Suppressor macrophage treated with lipopolysaccharide for 4 hours (primary cell): ENCODE data around the gene IER5.
"Not testable (repeated sequence)": the region's sequence is repeated elsewhere in the genome, so short reads cannot be mapped to it uniquely, and the experiment has no call there.

Experiments
- DNase-seq: peaks from one replicate; pipeline ENCODE4 v3.0.0-alpha.2; 2020

Gene IER5

DNA sequence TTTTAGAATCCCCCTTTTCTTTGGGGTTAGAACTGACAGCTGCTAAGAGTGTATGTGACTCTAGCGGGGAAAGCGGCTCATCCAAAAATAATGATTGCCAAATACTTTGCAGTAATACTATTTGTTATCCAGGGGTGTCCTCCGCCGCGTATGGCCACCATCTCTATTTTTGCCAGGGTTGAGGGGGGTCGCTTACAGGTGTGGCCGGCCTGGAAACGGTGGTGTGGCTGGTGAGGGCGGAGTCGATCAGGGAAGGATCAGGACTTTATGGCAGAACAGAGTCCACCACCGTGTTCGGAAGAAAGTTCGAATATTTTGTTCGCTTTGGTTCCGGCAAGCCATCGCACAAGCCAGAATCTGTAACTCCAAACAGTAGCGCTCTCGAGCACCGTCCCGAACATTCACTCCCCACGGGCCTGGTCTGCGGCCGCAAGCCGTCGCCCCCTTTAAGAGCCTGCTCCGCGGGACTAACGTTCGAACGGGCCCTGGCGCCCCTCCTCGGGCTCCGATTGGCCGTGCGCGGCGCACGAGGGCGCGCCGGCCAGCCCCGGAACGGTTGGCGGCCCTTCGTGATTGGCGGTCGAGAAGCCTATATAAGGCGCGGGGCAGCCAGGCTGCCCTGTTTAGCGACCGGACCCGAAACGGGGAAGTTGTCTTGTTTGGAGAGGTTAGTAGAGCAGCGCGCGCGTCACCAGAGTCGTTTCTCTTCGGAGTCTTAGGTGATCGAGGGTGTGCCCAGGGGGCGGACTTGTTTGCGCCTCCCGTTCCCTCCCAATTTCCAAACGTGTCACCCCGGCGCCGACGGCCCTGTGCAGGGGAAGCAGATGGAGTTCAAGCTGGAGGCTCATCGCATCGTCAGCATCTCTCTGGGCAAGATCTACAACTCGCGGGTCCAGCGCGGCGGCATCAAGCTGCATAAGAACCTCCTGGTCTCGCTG lies at the start of gene IER5:
IER5 (plus strand) TSS at position 622 of the 938 bp plus-strand sequence; CDS start at position 825, 203 bp downstream.
- DNase-seq, result peak; percentile 99

DNA sequence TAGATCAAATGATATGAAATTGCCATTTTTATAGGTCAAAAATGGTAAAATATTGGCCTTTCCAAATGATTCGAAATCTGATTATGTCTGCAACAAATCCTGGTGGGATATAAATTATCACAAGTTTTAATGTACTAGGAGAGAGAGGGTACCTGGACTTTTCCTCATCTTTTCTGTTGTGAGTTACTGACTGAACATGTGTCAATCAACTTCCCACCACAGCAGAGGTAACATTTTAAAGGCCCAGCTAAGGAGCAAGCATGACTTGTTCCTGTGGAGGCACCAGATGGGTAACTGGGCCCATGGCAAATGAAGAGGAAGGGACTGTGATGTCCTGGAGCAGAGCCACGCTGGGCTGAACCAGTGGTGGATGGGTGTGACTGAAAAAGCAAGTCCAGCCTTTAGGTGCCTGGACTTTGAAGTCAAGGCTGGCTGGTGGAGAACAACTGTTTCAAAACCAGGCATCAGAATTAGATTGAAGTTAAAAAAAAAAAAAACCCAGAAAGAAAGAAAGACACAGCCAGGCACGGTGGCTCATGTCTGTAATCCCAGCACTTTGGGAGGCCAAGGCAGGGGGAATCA lies 48.1 kb upstream of the IER5 start:
- DNase-seq, result no peak

DNA sequence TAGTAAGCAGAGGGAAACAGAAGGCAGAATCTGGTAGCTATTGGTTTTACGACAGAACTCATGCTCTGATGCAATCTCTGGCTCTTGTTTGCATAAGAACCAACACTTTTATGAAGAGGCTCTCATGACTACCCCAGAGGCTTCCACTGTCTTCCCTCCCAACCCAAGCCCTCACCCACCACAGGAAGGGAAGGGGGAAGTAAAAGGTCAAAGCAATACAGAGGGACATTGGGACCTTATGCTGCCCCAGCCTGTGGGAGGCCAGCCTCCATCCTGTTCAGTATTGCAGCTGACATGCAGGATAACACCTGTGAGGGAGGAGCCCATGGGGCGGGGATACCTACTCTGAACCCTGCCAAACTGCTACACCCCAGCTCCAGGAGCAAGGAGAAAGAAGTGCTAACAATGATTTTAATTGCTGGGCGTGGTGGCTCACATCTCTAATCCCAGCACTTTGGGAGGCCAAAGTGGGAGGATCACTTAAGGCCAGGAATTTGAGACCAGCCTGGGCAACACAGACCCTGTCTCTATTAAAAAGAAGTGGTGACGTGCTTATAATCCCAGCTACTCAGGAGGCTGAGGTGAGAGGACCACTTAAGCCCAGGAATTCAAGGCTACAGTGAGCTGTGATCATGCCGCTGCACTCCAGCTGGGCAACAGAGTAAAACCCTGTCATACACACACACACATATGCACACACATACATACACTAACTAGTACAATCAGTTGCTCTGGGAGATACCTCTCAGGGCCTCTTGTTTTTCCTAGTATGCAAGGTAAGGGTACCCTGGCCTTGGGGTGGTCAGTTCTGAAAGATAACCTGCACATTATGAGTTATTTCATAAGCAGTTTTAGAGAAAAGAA lies 45.2 kb upstream of the IER5 start:
- peak; percentile 89 for DNase-seq

DNA sequence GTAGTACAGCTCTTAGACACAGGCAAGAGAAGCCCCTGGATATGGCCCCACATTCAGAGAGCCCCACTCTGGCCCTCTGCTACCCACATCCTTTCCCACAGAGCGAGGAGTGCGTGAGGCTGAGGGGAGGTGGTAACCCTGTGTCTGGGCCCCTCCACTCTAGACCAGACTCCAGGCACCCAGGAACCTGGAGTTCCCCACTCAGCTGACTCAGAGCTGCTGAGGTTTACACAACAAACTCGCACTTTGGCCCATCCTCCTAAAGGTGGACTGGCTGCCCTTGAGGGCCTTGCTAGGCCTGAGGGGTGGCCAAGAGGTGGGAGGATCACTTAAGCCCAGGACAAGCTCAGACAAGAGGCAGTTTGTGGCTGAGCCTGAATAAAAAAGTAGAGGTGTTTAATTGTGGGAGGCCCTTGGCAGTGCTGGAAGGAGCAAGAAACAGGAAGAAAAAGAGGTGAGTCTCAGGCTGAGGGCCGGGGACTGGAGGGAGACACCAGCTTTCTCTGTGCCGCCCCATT lies 44.0 kb upstream of the IER5 start:
- DNase-seq, result peak; percentile 68

DNA sequence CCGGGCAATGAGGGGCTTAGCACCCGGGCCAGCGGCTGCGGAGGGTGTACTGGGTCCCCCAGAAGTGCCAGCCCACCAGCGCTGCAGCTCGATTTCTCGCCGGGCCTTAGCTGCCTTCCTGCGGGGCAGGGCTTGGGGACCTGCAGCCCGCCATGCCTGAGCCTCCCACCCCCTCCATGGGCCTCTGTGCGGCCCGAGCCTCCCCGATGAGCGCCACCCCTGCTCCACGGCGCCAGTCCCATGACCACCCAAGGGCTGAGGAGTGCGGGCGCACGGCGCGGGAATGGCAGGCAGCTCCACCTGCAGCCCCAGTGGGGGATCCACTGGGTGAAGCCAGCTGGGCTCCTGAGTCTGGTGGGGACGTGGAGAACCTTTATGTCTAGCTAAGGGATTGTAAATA lies 42.6 kb upstream of the IER5 start:
- DNase-seq, result not testable (repeated sequence)

DNA sequence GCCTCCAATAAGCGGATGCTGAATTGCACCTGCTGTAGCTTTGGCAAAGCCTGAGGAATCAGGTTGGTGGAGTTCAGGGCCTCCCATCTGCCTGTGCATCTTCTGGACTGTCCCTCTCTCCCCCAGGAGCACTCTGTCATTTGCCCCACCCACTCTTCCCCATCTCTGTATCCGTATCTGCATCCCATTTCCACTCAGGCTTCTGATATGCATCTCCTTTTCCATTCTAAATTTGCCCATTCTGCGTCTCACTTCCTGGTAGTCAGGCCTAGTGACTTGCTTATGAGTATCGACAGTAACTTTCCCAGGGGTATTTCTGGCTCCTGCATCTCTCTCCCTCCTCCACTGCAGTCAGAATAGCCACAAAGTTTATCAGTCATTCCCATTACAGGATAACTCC lies 39.1 kb upstream of the IER5 start:
- DNase-seq, result no peak

DNA sequence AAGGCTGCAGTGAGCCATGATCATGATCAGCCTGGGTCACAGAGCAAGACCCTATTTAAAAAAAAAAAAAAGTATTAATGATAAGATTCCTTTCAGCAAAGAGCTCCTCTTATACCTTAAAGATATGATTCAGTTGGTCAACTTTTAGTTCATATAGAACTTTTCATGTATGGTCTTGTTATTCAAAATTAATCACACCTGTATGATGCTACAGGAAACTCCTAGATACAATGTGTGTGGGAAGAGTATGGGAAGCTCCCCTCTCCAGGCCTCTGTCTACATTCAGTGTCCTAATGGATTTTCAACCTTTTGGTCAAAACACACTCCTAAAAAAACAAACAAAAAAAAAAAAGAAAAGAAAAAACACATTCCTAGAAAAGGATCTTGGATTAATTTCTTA lies 37.6 kb upstream of the IER5 start:
- no peak for DNase-seq

DNA sequence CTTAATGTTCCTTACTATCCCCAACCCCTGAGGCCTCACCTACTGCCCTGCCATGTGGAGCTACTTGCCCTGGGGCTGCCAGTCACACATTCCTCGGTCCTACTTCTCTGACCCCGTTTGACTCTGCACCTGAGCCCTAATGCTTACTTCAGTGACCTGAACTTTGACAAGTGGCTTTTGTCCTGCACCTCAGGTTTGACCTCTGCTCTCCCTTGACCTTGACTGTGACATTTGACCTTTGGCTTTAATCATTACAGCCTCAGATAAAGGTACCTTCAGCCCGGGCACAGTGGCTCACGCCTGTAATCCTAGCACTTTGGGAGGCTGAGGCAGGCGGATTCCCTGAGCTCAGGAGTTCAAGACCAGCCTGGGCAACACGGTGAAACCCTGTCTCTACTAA lies 31.9 kb upstream of the IER5 start:
- DNase-seq, result no peak

DNA sequence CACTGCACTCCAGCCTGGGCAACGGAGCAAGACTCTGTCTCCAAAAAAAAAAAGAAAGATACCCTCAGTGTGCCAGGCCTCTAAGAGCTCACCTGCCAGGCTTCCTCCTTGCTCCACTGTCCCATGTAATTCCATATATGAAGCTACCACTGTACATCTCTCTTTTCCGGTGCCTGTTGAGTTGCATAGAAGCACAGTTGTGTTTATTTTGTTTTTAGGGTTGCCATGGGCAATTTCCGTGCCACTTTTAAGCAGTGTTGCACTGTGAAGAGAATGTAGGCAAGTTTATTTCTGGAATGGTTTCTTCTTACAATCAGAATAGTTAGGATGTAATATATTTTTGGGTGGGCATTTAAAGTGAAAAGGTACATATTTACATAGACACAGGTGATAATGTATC lies 31.4 kb upstream of the IER5 start:
- DNase-seq, result no peak

DNA sequence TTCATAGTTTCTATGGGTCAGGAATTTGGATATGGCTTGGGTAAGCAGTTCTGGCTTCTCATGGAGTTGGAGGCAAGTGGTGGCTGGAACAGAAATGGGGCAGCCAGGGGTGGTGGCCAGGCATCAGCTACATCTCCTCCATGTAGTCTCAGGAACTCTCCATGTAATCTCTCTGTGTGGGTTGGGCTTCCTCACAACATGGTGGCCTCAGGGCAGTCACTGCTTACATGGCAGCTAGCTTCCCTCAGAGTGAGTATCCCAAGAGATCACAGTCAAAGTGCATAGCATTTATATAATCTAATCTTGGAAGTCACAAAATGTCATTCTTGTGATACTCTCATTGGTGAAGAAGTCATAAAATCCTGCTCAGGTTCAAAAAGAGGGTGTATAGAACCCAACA lies 29.1 kb upstream of the IER5 start:
- no peak for DNase-seq

DNA sequence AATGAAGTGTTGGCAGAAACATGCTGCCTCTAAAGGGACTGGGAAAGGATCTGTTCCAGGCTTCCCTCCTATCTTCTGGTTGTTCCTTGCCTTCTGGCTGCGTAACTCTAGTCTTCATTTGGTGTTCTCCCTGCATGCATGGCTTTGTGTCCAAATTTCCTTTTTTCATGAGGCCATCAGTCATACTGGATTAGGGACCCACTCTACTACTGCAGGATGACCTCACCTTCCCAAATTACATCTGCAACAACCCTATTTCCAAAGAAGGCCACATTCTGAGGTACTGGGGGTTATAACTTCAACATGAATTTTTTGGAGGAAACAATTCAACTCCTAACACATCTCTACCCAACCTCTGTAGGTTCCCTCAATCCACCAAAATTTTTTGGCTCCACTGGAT lies 28.4 kb upstream of the IER5 start:
- DNase-seq, result peak; percentile 39

DNA sequence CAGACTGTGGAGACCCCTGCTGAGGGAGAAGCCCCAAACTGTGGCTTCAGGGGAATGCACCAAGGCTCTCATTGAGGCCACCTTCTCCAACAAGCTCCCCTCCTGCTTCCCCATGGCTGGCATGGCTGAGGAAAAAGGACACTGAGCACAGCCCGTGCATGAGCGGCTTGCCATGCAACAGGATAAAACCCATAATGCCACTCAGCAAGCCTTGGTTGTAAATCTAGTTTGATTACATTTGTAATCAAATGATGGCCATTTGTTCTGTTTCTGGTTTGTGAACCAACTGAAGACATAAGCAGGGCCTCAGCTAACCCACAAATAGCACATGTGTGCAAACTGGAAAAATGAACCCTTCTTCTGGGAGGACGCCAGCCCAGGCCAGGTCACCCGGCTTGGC lies 27.6 kb upstream of the IER5 start:
- DNase-seq, result not testable (repeated sequence)

DNA sequence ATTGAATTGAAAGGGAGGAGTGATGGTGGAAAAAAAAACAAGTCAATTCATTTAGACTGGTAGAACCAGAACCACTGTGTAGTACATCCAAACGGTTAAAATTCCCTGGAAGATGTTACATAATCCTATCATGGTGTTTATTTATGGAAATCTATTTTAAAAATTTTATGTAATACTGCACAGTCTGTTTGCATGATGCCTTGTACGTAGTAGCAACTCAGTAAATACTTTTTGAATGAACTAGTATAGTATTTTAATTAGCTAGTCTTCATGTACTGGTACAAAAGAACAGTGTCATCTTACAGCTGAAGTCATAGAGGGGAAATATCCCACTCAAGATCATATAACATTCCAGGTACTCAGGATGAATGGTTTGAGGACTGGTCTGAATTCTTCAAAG lies 27.0 kb upstream of the IER5 start:
- DNase-seq, result no peak

DNA sequence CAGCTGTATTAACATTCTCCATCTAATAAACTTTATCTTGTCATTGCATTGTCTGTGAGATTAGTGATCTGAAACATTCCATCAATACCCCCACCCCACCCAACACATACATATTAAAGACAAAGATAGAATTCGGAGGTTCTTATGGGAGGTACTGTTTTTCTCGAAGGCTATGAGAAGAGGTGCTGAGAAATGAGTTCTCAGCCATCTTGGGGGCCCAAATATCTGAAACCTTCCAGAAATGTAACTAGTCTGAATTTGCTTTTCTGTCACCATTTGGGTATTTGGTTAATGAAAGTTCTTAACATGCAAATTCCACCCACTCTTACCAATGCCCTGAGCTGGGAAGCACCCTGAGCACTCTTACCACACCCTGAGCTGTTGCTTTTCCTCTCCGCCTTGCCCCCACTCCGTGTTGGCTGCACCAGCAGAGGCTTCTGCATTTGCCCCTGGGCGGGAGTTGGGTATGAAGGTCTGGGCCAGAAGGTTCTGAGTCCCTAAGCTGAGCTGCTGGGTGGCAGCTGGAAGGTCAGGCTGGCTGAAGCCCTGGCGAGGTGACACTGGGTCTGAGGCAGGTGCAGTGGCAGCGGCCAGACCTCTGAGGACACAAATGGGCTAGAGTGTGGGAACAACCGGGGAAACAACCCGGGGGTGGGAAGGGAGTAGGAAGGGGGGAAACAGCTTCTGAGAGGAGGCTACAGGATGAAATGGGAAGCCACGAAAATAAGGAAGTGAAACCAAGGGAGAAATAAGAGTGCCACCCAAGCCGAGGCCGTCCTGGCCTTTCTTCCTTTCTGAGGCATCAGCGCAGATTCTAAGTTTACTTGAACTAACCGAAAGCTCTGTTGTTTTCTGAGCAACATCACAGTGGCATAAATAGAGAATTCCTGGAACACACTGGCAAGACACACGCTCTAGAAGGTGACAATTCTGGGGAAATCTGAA lies 26.3 kb upstream of the IER5 start:
- DNase-seq, result peak; percentile 93

DNA sequence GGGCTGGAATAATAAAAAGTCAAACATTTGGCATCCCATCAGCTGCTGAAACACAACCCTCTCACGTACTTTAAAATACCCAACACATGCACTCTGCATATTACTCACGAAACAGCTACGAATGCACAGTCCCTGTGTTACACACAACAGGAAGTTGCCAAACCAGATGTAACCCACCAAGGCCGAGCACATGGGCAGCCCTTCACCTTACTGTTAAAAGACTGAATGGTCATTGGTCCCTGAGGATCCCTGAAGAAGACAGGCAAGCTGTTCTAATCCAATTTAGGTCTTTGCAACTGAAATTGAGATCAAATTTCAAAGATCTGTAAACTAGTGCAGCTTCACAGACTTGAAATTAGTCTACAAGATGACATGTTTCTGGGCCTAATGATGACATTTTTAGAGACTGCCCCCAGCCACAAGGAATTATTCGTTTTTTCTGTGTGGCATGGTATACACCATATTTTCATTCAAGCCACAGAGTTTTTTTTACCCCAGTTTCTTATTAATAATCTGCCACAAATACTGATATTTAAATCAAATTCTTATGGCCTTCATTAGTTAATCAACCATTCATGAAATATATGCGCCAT lies 25.6 kb upstream of the IER5 start:
- DNase-seq, result peak; percentile 90

DNA sequence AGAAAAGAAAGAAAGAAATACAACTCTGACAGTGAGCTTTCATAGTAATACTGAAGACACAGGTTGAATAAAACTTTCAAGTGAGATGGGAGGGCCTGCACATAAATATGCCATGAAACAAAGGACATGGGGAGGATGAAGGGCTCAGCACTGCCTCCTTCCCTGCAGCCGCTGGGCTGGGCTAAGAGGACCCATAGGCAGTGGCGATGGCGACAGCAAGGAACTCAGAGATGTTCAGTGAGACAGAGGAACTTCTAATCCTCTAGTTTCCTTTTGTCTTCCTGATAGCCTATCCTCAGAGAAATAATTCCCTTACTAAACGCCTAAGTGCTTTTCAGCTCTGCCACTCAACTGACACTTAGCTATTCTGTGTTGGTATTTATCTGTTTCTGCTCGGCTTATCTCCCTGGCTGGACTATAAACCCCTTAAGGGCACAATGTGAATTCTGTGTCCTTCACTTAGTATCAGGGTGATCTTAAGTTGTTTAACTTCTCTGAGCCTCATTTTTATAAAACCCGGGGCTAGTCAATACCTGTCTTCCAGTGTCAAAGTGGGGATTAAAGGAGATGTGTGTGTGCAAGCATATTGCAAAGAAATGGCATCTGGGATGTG lies 24.4 kb upstream of the IER5 start:
- DNase-seq, result peak; percentile 49

DNA sequence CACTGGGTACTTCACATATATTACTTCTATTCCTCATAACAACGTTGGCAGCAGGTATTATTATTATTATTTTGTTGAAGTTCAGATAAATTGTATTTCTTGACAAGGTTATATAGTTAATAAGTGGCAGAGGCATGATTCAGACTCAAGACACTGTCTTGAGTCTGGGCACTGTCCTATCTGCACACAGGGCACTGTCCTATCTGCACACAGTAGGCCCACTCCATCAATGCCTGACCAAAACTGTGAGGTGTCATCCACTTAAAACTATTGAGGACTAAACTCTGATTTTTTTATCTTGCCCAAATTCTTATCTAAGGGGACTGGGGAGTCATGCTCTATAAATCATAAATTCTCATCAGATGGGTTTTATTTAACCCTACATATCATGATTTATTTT lies 23.8 kb upstream of the IER5 start:
- DNase-seq, result no peak

DNA sequence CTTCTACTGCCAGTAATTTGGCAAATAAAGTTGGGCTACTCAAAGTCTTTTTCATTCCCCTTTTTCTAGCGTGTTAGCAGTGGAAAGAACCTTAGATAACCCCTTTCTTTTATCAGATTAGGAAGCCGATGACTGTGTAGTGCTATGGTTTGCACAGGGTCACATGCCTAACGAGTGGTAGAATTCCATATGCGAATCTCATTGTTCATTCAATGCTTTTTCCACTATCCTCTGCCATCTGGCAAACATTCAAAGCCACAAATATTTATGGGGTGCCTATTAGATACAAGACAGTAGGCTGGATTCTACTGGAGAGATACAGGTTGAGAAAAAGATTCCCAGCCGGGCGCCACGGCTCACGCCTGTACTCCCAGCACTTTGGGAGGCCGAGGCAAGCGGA lies 14.9 kb upstream of the IER5 start:
- DNase-seq, result no peak

DNA sequence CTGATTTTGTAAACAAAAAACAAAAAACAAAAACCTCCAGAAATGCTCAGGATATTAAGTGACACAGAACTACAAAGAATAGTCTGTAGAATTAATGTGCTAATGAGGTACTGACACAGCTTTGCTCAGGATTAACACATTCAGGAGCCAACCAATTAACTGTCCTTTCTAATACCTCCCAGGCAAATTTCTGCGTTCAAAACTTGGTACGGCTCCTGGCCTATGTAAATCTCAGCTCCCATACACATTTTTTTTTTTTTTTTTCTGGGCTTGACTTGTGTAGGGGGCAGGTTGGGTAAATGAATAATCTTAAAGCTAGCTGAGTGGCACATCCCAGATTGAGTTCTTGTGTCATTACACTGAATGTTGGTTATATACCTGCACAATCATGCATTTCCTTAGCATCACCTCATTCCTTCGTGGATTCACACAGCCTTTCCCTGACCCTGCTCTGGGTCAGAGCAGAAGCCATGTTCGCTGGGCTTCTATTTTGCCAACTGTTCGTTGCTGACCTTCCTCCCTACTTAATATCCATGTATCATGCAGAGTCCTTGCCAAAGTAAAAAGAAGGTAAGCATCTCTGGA lies 12.6 kb upstream of the IER5 start:
- no peak for DNase-seq

DNA sequence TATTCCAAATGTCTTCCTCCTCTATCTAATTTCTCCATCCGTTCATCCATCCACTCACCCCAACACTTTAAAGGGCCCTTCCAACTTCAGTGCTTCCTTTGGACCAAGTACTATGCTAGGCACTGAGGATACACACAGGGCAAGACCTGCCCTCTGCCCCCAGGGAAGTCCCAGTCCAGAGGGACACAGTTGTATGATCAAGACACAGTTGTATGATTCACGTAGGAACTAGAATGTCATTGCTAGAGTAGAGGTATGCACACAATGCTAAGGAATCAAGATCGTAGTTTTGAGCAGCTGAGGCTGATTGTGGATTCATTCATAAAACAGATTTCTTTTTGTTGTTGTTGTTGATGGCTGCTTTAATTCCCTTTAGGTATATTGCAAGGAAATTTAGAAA lies 11.6 kb upstream of the IER5 start:
- DNase-seq, result no peak
